ENCODE results near the gene EVPL. TPM values are rescaled to one million over a fixed set of nuclear protein-coding genes. Genes with fewer than 3 reads are reported as not detected.

EVPL gene
- total and polyA plus RNA-seq, 2 donors (not counting 3 experiments of a cell fraction or from before 2014, with no cell fraction given), result not detected

GRCh38 chr17:76002100-76002499 is 25.0 kb downstream of the EVPL start:
- no peak for FAIRE-seq
- dilution Hi-C loops (cut with MboI; ENCODE audit: extremely low pct_ligation_motif_present, low sequenced_read_pairs) (no loop called here), intact Hi-C loops (cut with micrococcal nuclease) (loop anchor here (10.0 kb wide), 1 partner anchor 227 kb away; a partner anchor contains a TSS)
- no TSS peak for BruUV-seq (replicated peaks)
- DNase-seq (ENCODE audit: low read depth, low spot score), result no peak
- Histone ChIP-seq H3K4me1 (ENCODE audit: control insufficient read depth, extremely low read depth, insufficient read depth, low read length) (peaks cover under 1% of the 10 kb centered on the region), H3K27ac (ENCODE audit: insufficient read depth, low read depth, low read length) (no peak overlapping the region), H3K36me3 (ENCODE audit: control insufficient read depth in 2 of 2, extremely low read depth in 1 of 2, insufficient read depth in 2 of 2, low read length in 2 of 2) (peaks cover 0 to 2% of the 10 kb centered on the region in 2 experiments), H3K9ac (replicated peaks; ENCODE audit: extremely low read depth, insufficient read depth, low read length) (no peak overlapping the region), H4K20me1 (replicated peaks; ENCODE audit: control insufficient read depth, extremely low read depth, insufficient read depth, low read length) (no peaks in the 10 kb centered on the region), H3K9me1 (replicated peaks; ENCODE audit: control insufficient read depth, extremely low read depth, insufficient read depth, low read length) (no peaks in the 10 kb centered on the region), H2AFZ (ENCODE audit: low read depth, low read length) (no peak overlapping the region), H3K9me3 (replicated peaks; ENCODE audit: control insufficient read depth, insufficient read depth, low read length) (no peaks in the 10 kb centered on the region), H3K27me3 (ENCODE audit: control insufficient read depth in 2 of 2, insufficient read depth in 2 of 2, low read length in 2 of 2) (no peaks in the 10 kb centered on the region), H3K79me2 (ENCODE audit: control insufficient read depth, insufficient read depth, low read length) (no peaks in the 10 kb centered on the region), H3K4me3 (replicated peaks in 1 of 3; ENCODE audit: insufficient read depth in 1 of 3, low read depth in 1 of 3, low read length in 3 of 3) (no peak overlapping the region), H3K4me2 (ENCODE audit: insufficient read depth, low read length) (no peak overlapping the region)
- ChIA-PET CTCF (interaction anchor here (0.8 to 5.8 kb wide), 5 partner anchors 12 to 106 kb away, joined by 3 to 95 read pairs (median 3); partner anchors contain the start of gene MRPL38), POLR2A (no interaction called here)
- TF ChIP-seq POLR2AphosphoS5 (IDR thresholded peaks at IDR 0.05; ENCODE audit: insufficient read depth, low read depth, low read length) (no peak), GATA2 (IDR thresholded peaks at IDR 0.05; ENCODE audit: insufficient read depth, insufficient read length, low read depth, low read length) (no peak), MYC (IDR thresholded peaks at IDR 0.05; ENCODE audit: low read depth, low read length) (no peak), FOS (IDR thresholded peaks at IDR 0.05; ENCODE audit: borderline replicate concordance, insufficient read depth, low read length) (no peak), JUN (IDR thresholded peaks at IDR 0.05; ENCODE audit: borderline replicate concordance, insufficient read depth, insufficient read length, low read depth) (no peak), MAX (IDR thresholded peaks at IDR 0.05; ENCODE audit: insufficient read depth, insufficient read length) (no peak), POLR2A (IDR thresholded peaks at IDR 0.05; ENCODE audit: low read depth, low read length) (no peak), CTCF (IDR thresholded peaks at IDR 0.05; ENCODE audit: extremely low read depth in 1 of 2, insufficient read depth in 1 of 2, low read depth in 1 of 2, low read length in 2 of 2) (no peak), EZH2 (IDR thresholded peaks at IDR 0.05; ENCODE audit: borderline replicate concordance, low read depth, low read length, severe bottlenecking) (no peak)
